OCI-LY7 (cell line): ENCODE data around the gene ZNF14. TPM values are rescaled to one million over a fixed set of nuclear protein-coding genes. Genes with fewer than 3 reads are reported as not detected.
A peak's percentile ranks its signal among the peaks of the same experiment; 100 is the strongest.
"Not testable (repeated sequence)": the region's sequence is repeated elsewhere in the genome, so short reads cannot be mapped to it uniquely, and the experiment has no call there.

Experiments
- BruUV-seq: library from RNA; stranded (reverse); fragments of 400-500 nt; replicated peaks from 2 replicates; lab custom pipeline; 2021; lab: Mats Ljungman, UMichigan
- CTCF ChIA-PET: fragments of 300-600 bp; sonication (Branson Sonifier 250); formaldehyde crosslinking; loops from one replicate; lab custom pipeline; 2022; ENCODE audit warnings: antibody characterized with exemption; ENCODE audit not compliant: unreplicated experiment; lab: Charles Lee
- POLR2A ChIA-PET: fragments of 300-600 bp; sonication (Branson Sonifier 250); formaldehyde crosslinking; loops from one replicate; lab custom pipeline; 2022; ENCODE audit warnings: antibody characterized with exemption; lab: Charles Lee
- DNase-seq: peaks from one replicate; pipeline ENCODE4 v3.0.0-alpha.2; 2015; ENCODE audit warnings: low spot score
- H2AFZ ChIP-seq: fragments of 200-600 bp; sonication (generic), shearing (Covaris generic); 2 replicates; pipeline ENCODE4 v1.6.1; 2014; ENCODE audit warnings: mild to moderate bottlenecking, antibody characterized with exemption, low read length, moderate library complexity
- H3K27ac ChIP-seq: fragments of 200-600 bp; sonication (generic); 2 replicates; pipeline ENCODE4 v1.5.1; 2014; ENCODE audit warnings: mixed run types, low read depth, mild to moderate bottlenecking, moderate library complexity, low read length, inconsistent platforms; ENCODE audit not compliant: poor library complexity, severe bottlenecking
- H3K36me3 ChIP-seq: fragments of 200-600 bp; sonication (generic); 2 replicates; pipeline ENCODE4 v1.6.1; 2014; ENCODE audit warnings: mild to moderate bottlenecking, antibody characterized with exemption, low read length, moderate library complexity, mixed read lengths; ENCODE audit not compliant: insufficient read depth
- H3K4me1 ChIP-seq: fragments of 200-600 bp; sonication (generic); 2 replicates; pipeline ENCODE4 v1.5.1; 2014; ENCODE audit warnings: mild to moderate bottlenecking, low read length; ENCODE audit not compliant: insufficient read depth, poor library complexity, severe bottlenecking
- H3K4me2 ChIP-seq: fragments of 200-600 bp; sonication (generic); 2 replicates; pipeline ENCODE4 v1.6.1; 2014; ENCODE audit warnings: mild to moderate bottlenecking, low read length
- H3K4me3 ChIP-seq: fragments of 200-600 bp; sonication (generic); 2 replicates; pipeline ENCODE4 v1.5.1; 2014; ENCODE audit warnings: mild to moderate bottlenecking, low read depth, low read length; ENCODE audit not compliant: poor library complexity, severe bottlenecking
- H3K79me2 ChIP-seq: fragments of 200-600 bp; sonication (generic); 2 replicates; pipeline ENCODE4 v1.6.1; 2016; ENCODE audit warnings: low read depth, mild to moderate bottlenecking, low read length, moderate library complexity, mixed read lengths; ENCODE audit not compliant: insufficient read depth
- H3K9me2 ChIP-seq: fragments of 200-600 bp; sonication (generic); 2 replicates; pipeline ENCODE4 v1.6.1; 2016; ENCODE audit warnings: mild to moderate bottlenecking, low read length, mixed read lengths; ENCODE audit not compliant: insufficient read depth
- H3K9me3 ChIP-seq: fragments of 200-600 bp; sonication (generic); 2 replicates; pipeline ENCODE4 v1.6.1; 2014; ENCODE audit warnings: mild to moderate bottlenecking, mixed run types, low read length, mixed read lengths
- H4K20me1 ChIP-seq: fragments of 200-600 bp; sonication (generic); 2 replicates; pipeline ENCODE4 v1.6.1; 2014; ENCODE audit warnings: mild to moderate bottlenecking, antibody characterized with exemption, low read length, moderate library complexity, mixed read lengths; ENCODE audit not compliant: insufficient read depth
- CTCF ChIP-seq: fragments of 200-600 bp; sonication (generic); conservative IDR thresholded peaks from 2 replicates; pipeline ENCODE4 v1.5.1; 2014; ENCODE audit warnings: mild to moderate bottlenecking, antibody characterized with exemption, low read length, moderate library complexity, mixed read lengths
- EZH2phosphoT487 ChIP-seq: fragments of 200-600 bp; sonication (generic); IDR thresholded peaks from 2 replicates; pipeline ENCODE4 v1.6.1; 2018; ENCODE audit warnings: low read depth, borderline replicate concordance, mild to moderate bottlenecking, mixed run types, antibody characterized with exemption, low read length, moderate library complexity, mixed read lengths
- intact Hi-C: fragments of 100-400 bp; cut with micrococcal nuclease; formaldehyde crosslinking; loops from one replicate; pipeline ENCODE4 v1.10.0; 2022; ENCODE audit not compliant: unreplicated experiment
- total RNA-seq, 2 experiments: library from RNA; depleted of rRNA in 1 of 2; stranded (reverse); fragments of >200 nt in 1 of 2; shearing (Covaris generic) in 1 of 2; gene quantifications; 2 replicates each; pipeline ENCODE4 v1.2.3, GENCODE V29; 2014 to 2022

ZNF14 gene
- total RNA-seq, 2 experiments from 2014 or later: 4.5 to 7.0 TPM

GRCh38 chr19:19668230-19669012, 64.5 kb downstream of the ZNF14 start, which contains the start of gene ZNF101:
Gene ZNF101, plus strand, starts transcription at chr19:19668839. Its CDS starts 125 bp downstream, at chr19:19668964.
- peak; percentile 99 for DNase-seq
- H3K36me3 ChIP-seq: peaks cover 39% of the 10 kb centered on the region
- H3K79me2 ChIP-seq: peaks cover 55% of the 10 kb centered on the region
- ChIA-PET CTCF (interaction anchor here (0.5 to 1.2 kb wide), 2 partner anchors 15 to 108 kb away, joined by 3 read pairs; no protein-coding TSS in a partner anchor), POLR2A (interaction anchor here (0.6 to 1.2 kb wide), 8 partner anchors 30 to 1472 kb away, joined by 3 to 5 read pairs (median 3); partner anchors contain the start of genes ZNF506 and ZNF93)
- H2AFZ ChIP-seq: no peak within 1 kb of the TSS; the same call in 1 of the 2 replicates
- H3K27ac ChIP-seq: peak within 1 kb of the TSS; percentile 97
- BruUV-seq: no TSS peak
- TF ChIP-seq EZH2phosphoT487 (no peak), CTCF (no peak)
- H3K9me3 ChIP-seq: no peaks in the 10 kb centered on the region; the same call in 1 of the 2 replicates
- peak within 1 kb of the TSS; percentile 99 for H3K4me3 ChIP-seq
- intact Hi-C loops: loop anchor here (2.0 to 10.0 kb wide), 6 partner anchors 64 to 504 kb away; partner anchors contain the start of genes GATAD2A, ZNF14, ZNF506 and ZNF682
- H3K4me2 ChIP-seq: peak within 1 kb of the TSS; percentile 96
- H4K20me1 ChIP-seq: peaks cover 7% of the 10 kb centered on the region; the same call in 1 of the 2 replicates
- peaks cover 44% of the 10 kb centered on the region for H3K4me1 ChIP-seq
- H3K9me2 ChIP-seq: no peaks in the 10 kb centered on the region

GRCh38 chr19:19665420-19665948, 67.4 kb downstream of the ZNF14 start:
- peak overlapping the region; percentile 36; the same call in 1 of the 2 replicates for H3K4me2 ChIP-seq
- H2AFZ ChIP-seq, CTCF ChIA-PET, H3K9me2 ChIP-seq, BruUV-seq, DNase-seq, H3K9me3 ChIP-seq, H3K4me3 ChIP-seq: not testable (repeated sequence)
- peaks cover 22% of the 10 kb centered on the region; the same call in 1 of the 2 replicates for H4K20me1 ChIP-seq
- H3K27ac ChIP-seq: peak overlapping the region; percentile 97
- POLR2A ChIA-PET: interaction anchor here (1.3 kb wide), 1 partner anchor 110 kb away, joined by 3 read pairs; no protein-coding TSS in a partner anchor
- intact Hi-C loops: loop anchor here (5.0 to 10.0 kb wide), 4 partner anchors 67 to 501 kb away; partner anchors contain the start of genes GATAD2A, ZNF14 and ZNF93
- H3K36me3 ChIP-seq: peaks cover 19% of the 10 kb centered on the region
- peaks cover 55% of the 10 kb centered on the region for H3K4me1 ChIP-seq
- peaks cover 49% of the 10 kb centered on the region for H3K79me2 ChIP-seq
